IPS DF 6.9 (cell line): ENCODE data around the gene HS3ST1.

Experiments used
- DNase-seq: peaks from one replicate; pipeline ENCODE4 v3.0.0-alpha.2; 2013; ENCODE audit warnings: low read depth, low spot score
- H3K27ac ChIP-seq: one replicate; pipeline ENCODE4 v1.5.1; 2013; ENCODE audit warnings: low read length, control low read depth
- H3K27me3 ChIP-seq: 2 replicates; pipeline ENCODE4 v1.6.1; 2013; ENCODE audit warnings: mild to moderate bottlenecking, low read length; ENCODE audit not compliant: control insufficient read depth, insufficient read depth
- H3K36me3 ChIP-seq: 2 replicates; pipeline ENCODE4 v1.6.1; 2013; ENCODE audit warnings: low read length; ENCODE audit not compliant: control insufficient read depth, insufficient read depth
- H3K4me1 ChIP-seq: 2 replicates; pipeline ENCODE4 v1.6.1; 2013; ENCODE audit warnings: low read length; ENCODE audit not compliant: control insufficient read depth, insufficient read depth
- H3K4me3 ChIP-seq: 2 replicates; pipeline ENCODE4 v1.5.1; 2013; ENCODE audit warnings: mild to moderate bottlenecking, low read length
- H3K9me3 ChIP-seq: 2 replicates; pipeline ENCODE4 v1.6.1; 2013; ENCODE audit warnings: low read length, inconsistent platforms; ENCODE audit not compliant: control insufficient read depth, insufficient read depth
- WGBS: extraction: QIAGEN DNeasy Blood & Tissue Kit; methylation state at CpG from one replicate; pipeline ENCODE4 v1.1.7; 2013; ENCODE audit warnings: mixed read lengths, missing lambda C conversion rate; ENCODE audit not compliant: insufficient read length, insufficient coverage; 5-methylcytosine and 5-hydroxymethylcytosine counted together

Gene HS3ST1

DNA sequence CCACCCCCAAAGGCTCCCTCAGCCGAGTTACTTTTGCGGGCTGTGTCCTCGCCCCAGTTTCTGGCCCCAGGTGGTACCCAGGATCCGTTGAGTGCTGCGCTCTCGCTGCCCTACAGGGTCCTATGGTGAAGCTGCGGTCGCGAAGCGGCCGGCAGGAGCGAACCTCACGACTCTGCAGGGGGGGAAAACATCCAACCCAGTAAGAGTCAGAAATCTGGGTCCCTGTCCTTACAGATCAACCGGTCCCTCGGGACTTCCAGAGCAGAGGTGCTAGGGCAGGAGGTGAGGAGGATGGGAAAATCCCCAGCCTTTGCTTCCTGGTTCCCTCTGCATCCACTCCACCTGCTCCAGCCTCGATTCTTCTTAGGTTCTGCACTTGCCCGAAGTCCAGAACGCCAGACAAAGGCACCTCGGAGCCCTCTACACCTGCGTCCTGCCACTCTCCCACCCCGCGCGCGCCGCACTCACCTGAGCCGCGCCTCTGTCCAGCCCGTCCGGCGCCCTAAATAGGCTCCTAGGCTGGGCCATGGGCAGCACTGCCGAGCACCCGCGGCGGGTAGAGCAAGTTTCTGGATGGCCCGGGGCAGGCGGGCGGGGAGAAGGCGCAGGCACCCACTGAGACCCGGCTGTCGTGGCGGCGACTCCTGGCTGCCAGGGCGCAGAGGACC, at the start of gene HS3ST1:
Gene HS3ST1, minus strand, starts transcription at position 664 of the 668 bp plus-strand sequence. CDS start 28,889 bp downstream, outside the sequence.
- H3K27me3 ChIP-seq = peaks cover 24% of the 10 kb centered on the region
- no peaks in the 10 kb centered on the region for H3K9me3 ChIP-seq
- WGBS = no CpG with 5 or more reads among the region's 43 CpGs
- H3K27ac ChIP-seq = no peak within 1 kb of the TSS
- no peaks in the 10 kb centered on the region for H3K36me3 ChIP-seq
- no peak for DNase-seq
- peak within 1 kb of the TSS; percentile 50; the same call in 1 of the 2 replicates for H3K4me3 ChIP-seq
- peaks cover 2% of the 10 kb centered on the region; the same call in 1 of the 2 replicates for H3K4me1 ChIP-seq

DNA sequence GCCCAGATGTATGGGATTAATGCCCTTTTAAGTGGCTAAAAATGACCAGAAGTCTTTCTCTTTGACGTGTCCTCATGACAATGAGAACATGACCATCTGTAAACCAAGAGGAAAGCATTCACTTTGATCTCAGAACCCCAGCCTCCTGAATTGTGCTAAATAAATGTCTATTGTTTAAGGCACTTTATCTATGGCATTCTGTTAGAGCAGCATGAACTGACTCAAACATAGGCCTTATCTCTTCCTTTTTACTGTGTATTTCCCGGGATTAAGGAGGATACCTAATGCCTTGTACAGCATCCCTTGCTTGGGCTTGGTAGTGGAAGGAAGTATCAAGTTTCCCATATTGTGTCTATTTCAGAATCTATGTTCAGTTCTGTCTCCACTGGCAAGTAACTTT, 47.2 kb upstream of the HS3ST1 start:
- H3K36me3 ChIP-seq = no peaks in the 10 kb centered on the region
- H3K4me1 ChIP-seq = peaks cover 2% of the 10 kb centered on the region; the same call in 1 of the 2 replicates
- no peak overlapping the region for H3K4me3 ChIP-seq
- H3K27ac ChIP-seq = no peak overlapping the region
- H3K9me3 ChIP-seq = no peaks in the 10 kb centered on the region
- no peak for DNase-seq
- WGBS = no CpG with 5 or more reads among the region's 2 CpGs
- no peaks in the 10 kb centered on the region for H3K27me3 ChIP-seq

DNA sequence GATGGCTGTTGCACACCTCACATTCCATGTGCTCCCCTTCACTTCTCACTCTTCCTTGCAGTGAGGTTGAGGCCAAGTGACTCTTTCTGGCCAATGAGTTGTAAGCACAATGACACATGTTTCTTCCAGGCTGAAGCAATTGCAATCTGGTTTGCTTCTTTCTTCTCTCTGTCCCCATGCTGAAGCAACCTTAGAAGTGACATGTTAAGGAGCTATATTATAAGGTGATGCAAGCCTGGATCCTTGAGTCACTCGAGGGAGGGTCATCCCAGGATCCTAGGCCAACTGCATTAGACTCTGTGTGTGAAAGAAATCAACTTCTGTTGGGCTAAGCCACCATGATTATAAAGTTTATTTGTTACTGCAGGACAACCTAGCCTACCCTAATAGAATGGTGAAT, 45.5 kb upstream of the HS3ST1 start:
- Histone ChIP-seq H3K9me3 (no peaks in the 10 kb centered on the region), H3K36me3 (no peaks in the 10 kb centered on the region), H3K27me3 (no peaks in the 10 kb centered on the region), H3K27ac (no peak overlapping the region), H3K4me3 (no peak overlapping the region), H3K4me1 (peaks cover 2% of the 10 kb centered on the region; the same call in 1 of the 2 replicates)
- WGBS = no CpG with 5 or more reads among the region's 1 CpG
- DNase-seq = no peak

DNA sequence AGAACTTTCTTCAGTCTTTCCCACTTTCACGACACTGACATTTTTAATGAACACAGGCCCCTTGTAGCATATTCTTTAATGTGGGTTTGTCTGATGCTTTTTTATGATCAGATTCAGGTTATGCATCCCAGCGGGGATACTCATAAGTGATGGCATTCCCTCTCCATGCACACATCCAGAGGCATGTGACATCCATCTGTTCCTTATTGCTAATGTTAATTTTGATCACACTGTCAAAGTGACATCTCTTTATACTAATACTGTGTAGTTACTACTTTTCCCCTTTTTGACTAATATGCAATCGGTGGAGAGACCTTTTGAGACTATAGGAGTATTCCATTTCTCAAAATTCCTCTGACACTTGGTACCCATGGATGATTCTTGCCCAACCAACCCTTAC, 43.8 kb upstream of the HS3ST1 start:
- Histone ChIP-seq H3K9me3 (no peaks in the 10 kb centered on the region), H3K4me1 (peaks cover 3% of the 10 kb centered on the region; the same call in 1 of the 2 replicates), H3K36me3 (no peaks in the 10 kb centered on the region), H3K27ac (no peak overlapping the region), H3K27me3 (no peaks in the 10 kb centered on the region), H3K4me3 (no peak overlapping the region)
- DNase-seq = no peak
- no CpG with 5 or more reads among the region's 3 CpGs for WGBS

DNA sequence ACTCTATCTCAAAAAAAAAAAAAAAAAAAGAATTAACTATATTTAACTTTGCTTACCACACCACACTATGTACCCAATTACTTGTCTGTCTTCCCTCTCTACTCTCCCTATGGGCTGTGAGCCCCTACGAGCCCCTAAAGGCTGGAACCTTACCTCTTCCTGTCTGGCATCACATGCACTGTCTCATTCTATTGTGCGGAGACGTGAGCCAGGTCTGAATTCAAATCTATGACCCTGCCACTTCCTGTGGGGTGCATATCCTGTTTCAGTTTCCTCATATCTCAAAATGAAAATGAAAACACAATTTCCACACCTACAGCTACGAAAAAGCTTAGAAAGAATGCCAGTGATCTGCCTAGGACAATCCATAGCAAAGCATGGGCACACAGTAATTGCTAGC, 42.9 kb upstream of the HS3ST1 start:
- peaks cover 3% of the 10 kb centered on the region; the same call in 1 of the 2 replicates for H3K4me1 ChIP-seq
- H3K36me3 ChIP-seq = no peaks in the 10 kb centered on the region
- no peaks in the 10 kb centered on the region for H3K27me3 ChIP-seq
- WGBS = no CpG with 5 or more reads among the region's 4 CpGs
- no peak overlapping the region for H3K27ac ChIP-seq
- DNase-seq = no peak
- no peaks in the 10 kb centered on the region for H3K9me3 ChIP-seq
- H3K4me3 ChIP-seq = no peak overlapping the region

DNA sequence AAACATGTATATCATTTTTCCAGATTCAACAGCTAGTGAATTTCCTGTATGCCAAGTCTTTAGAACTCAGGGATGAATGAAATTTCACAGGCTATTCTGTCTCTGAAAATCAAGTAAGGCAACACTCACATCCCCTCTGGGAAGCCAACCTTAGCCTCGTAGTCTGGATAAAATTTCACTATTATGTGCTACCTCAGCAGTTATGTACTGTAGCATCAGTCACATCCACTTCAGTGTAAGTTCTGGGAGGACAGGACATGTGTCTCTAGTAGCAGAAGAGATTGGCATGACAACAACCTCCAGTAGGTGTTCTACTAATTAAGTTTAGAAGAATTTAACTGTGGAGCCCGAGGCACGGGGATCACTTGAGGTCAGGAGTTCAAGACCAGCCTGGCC, 42.4 kb upstream of the HS3ST1 start:
- Histone ChIP-seq H3K9me3 (no peaks in the 10 kb centered on the region), H3K4me1 (peaks cover 3% of the 10 kb centered on the region; the same call in 1 of the 2 replicates), H3K27me3 (no peaks in the 10 kb centered on the region), H3K27ac (no peak overlapping the region), H3K36me3 (no peaks in the 10 kb centered on the region), H3K4me3 (no peak overlapping the region)
- WGBS = no CpG with 5 or more reads among the region's 3 CpGs
- no peak for DNase-seq

DNA sequence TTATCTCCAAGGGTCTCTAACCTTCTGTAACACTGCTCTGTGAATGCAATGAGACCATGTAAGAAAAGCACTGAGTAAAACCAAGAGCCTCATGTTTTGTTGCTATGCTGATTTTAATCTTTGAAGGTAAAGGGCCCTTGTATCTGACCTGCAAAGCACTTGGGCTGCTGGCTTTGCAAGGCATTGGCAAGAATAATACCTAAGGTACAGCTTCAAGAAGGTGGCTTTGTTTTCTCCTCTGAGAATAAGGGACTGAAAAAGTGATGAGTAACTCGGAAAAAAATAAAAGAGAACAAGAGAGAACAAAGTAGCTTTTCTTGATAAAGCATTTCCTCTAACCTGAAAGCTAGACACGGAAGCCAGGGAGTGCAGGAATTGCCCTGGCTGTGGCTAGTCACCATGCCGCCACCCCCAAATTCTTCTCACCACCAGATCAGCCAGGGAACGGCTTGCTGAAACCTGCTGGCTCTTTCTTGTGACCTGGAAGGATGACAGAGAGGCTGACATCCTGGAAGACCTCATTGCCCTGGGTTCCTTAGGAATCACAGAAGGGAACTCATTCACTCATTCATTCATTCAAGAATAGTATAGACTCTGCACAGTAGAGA, 41.8 kb upstream of the HS3ST1 start:
- Histone ChIP-seq H3K4me1 (peaks cover 3% of the 10 kb centered on the region; the same call in 1 of the 2 replicates), H3K4me3 (no peak overlapping the region)

DNA sequence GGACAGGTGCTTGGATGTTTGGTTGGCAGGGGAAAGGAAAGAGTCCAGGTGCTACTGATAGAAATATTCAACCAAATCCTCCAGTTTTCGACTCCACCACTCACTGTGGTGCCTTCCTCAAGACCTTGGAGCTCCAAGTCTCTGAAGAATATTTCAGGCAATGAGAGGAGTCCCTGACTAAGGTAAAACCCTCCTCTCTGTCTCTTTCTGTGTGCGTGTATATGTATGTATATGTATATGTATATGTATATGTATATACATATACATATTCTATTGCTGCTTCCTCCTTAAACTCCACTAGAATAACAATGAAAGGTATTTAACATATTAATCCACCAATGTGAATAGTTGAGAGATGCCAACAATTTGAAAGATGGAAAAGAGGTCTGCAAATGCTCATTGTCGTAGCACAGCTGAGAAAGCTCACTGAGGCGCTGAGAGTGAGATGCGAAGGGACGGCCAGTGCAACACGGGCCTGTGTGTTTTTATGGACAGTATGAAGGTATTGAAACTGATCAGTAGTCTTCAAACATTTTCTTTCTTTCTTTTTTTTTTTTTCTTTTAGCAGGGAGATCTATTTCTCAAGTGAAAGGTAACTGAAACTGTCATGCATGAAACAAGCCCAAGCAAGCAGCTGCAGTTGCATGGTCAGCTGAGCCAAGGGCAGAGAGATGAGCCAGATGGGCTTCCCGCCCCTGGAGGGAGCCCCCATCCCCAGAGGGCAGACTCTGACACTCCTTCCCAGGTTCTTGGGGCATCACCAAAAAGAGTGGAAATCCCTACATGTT, 41.1 kb upstream of the HS3ST1 start:
- H3K36me3 ChIP-seq = no peaks in the 10 kb centered on the region
- no peak overlapping the region for H3K27ac ChIP-seq
- H3K4me1 ChIP-seq = peaks cover 3% of the 10 kb centered on the region; the same call in 1 of the 2 replicates
- H3K9me3 ChIP-seq = no peaks in the 10 kb centered on the region
- DNase-seq = no peak
- no peaks in the 10 kb centered on the region for H3K27me3 ChIP-seq
- WGBS = no CpG with 5 or more reads among the region's 8 CpGs
- no peak overlapping the region for H3K4me3 ChIP-seq

More for the DNA sequence above, 41.8 kb upstream of the HS3ST1 start:
- Histone ChIP-seq H3K27me3 (no peaks in the 10 kb centered on the region), H3K27ac (no peak overlapping the region), H3K9me3 (no peaks in the 10 kb centered on the region), H3K36me3 (no peaks in the 10 kb centered on the region)
- DNase-seq = no peak
- no CpG with 5 or more reads among the region's 4 CpGs for WGBS

DNA sequence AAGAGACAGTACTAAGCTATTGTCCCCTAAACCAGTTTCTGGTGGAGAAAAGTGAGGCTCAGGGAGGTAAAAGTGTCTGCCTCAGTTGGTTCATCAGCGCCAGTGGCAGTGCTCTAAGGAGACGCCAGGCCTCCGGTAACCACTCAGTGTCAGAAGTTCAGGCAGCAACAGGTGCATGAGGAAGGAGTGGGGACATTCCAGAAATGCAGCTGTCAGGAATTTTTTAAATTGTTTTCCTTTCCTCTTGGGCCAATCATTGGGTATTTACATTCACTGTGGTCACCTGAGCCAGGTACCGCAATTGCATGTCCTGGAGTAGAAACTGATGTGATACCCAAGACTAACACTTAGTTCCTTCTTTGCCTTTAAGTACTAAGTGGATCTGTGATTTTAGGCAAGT, 40.2 kb upstream of the HS3ST1 start:
- no peaks in the 10 kb centered on the region for H3K27me3 ChIP-seq
- peak; percentile 35 for DNase-seq

DNA sequence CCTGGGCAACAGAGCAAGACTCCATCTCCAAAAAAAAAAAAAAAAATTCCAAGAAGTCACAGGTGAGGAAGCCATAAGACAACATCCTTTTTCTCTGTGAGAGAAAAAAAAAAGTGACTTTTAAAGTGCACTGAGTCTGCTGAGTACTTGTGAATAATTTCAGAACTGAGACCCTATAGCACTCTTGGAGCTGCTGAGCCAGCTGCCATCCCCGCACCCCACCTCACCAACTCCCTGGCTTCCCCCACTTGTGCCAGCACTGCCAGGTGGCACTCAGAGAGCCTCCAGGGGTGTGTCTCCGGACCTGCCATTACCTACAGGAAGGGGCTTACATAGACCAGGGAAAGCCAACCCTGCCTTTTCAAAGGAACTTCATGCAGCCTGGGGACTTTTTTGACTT, 39.2 kb upstream of the HS3ST1 start:
- no CpG with 5 or more reads among the region's 2 CpGs for WGBS
- H3K27ac ChIP-seq = no peak overlapping the region
- no peaks in the 10 kb centered on the region for H3K9me3 ChIP-seq
- no peak for DNase-seq
- H3K4me1 ChIP-seq = peaks cover 3% of the 10 kb centered on the region; the same call in 1 of the 2 replicates
- no peaks in the 10 kb centered on the region for H3K27me3 ChIP-seq
- no peak overlapping the region for H3K4me3 ChIP-seq
- H3K36me3 ChIP-seq = no peaks in the 10 kb centered on the region

More for the DNA sequence above, 40.2 kb upstream of the HS3ST1 start:
- H3K9me3 ChIP-seq = no peaks in the 10 kb centered on the region
- H3K36me3 ChIP-seq = no peaks in the 10 kb centered on the region
- H3K4me3 ChIP-seq = no peak overlapping the region
- no CpG with 5 or more reads among the region's 4 CpGs for WGBS
- H3K27ac ChIP-seq = no peak overlapping the region
- peaks cover 3% of the 10 kb centered on the region; the same call in 1 of the 2 replicates for H3K4me1 ChIP-seq
